OCI-LY3 (cell line): Measurements from ENCODE around the gene ARMC2.
A peak's percentile ranks its signal among the peaks of the same experiment; 100 is the strongest.

Source experiments
- H2AFZ ChIP-seq: fragments of 200-600, 300-600 bp; shearing (Covaris generic); 2 replicates; pipeline ENCODE4 v1.6.0; 2014; ENCODE audit warnings: antibody characterized with exemption, low read depth, low read length
- H3K27ac ChIP-seq: fragments of 200-600, 300-600 bp; sonication (generic); 2 replicates; pipeline ENCODE4 v1.5.1; 2014; ENCODE audit warnings: mild to moderate bottlenecking, low read length, moderate library complexity, mixed read lengths
- H3K27me3 ChIP-seq: fragments of 200-600, 300-600 bp; sonication (generic); 2 replicates; pipeline ENCODE4 v1.6.1; 2014; ENCODE audit warnings: low read depth, low read length, mixed read lengths
- H3K36me3 ChIP-seq: fragments of 200-600, 300-600 bp; sonication (generic); replicated peaks from 2 replicates; pipeline ENCODE3; 2014; ENCODE audit warnings: low read depth, low read length, mixed read lengths
- H3K4me1 ChIP-seq: fragments of 300-600, 200-600 bp; sonication (generic); 2 replicates; pipeline ENCODE4 v1.6.1; 2014; ENCODE audit warnings: low read length, mixed read lengths
- H3K4me2 ChIP-seq: fragments of 200-600, 300-600 bp; sonication (generic); 2 replicates; pipeline ENCODE4 v1.6.1; 2014; ENCODE audit warnings: low read length, mixed read lengths
- H3K4me3 ChIP-seq: fragments of 300-600, 200-600 bp; sonication (generic); 2 replicates; pipeline ENCODE4 v1.5.1; 2014; ENCODE audit warnings: antibody characterized with exemption, mild to moderate bottlenecking, low read length, moderate library complexity
- H3K79me2 ChIP-seq: fragments of 300-600, 200-600 bp; shearing (Covaris generic); 2 replicates; pipeline ENCODE4 v1.6.1; 2014; ENCODE audit warnings: mild to moderate bottlenecking, low read length, mixed read lengths
- H3K9ac ChIP-seq: fragments of 300-600, 200-600 bp; shearing (Covaris generic); 2 replicates; pipeline ENCODE4 v1.6.0; 2014; ENCODE audit warnings: mild to moderate bottlenecking, low read length, moderate library complexity
- H3K9me3 ChIP-seq: fragments of 200-600, 300-600 bp; shearing (Covaris generic); 2 replicates; pipeline ENCODE4 v1.6.1; 2014; ENCODE audit warnings: low read length, mixed read lengths; ENCODE audit not compliant: insufficient read depth
- H4K20me1 ChIP-seq: fragments of 200-600, 300-600 bp; sonication (generic); 2 replicates; pipeline ENCODE4 v1.6.1; 2016; ENCODE audit warnings: low read length, mixed read lengths; ENCODE audit not compliant: insufficient read depth
- CTCF ChIP-seq: fragments of 200-600, 300-600 bp; sonication (generic); IDR thresholded peaks from 2 replicates; pipeline ENCODE4 v1.5.1; 2014; ENCODE audit warnings: antibody characterized with exemption, low read length, low read depth
- EZH2phosphoT487 ChIP-seq: fragments of 200-600 bp; shearing (Covaris generic); IDR thresholded peaks from 2 replicates; pipeline ENCODE4 v1.6.1; 2018; ENCODE audit warnings: antibody characterized with exemption, mixed run types, low read depth

The ARMC2 gene

GRCh38 chr6:108937170-108937569 lies 88.9 kb downstream of the ARMC2 start:
- no peaks in the 10 kb centered on the region for H3K9me3 ChIP-seq
- H3K4me2 ChIP-seq, result peak overlapping the region; percentile 49
- no peak overlapping the region for H2AFZ ChIP-seq
- no peaks in the 10 kb centered on the region for H3K36me3 ChIP-seq
- no peak for TF ChIP-seq CTCF
- TF ChIP-seq EZH2phosphoT487, result no peak
- no peak overlapping the region for H3K27ac ChIP-seq
- H3K4me1 ChIP-seq, result peaks cover 7% of the 10 kb centered on the region
- H3K79me2 ChIP-seq, result no peaks in the 10 kb centered on the region
- no peak overlapping the region for H3K9ac ChIP-seq
- H3K4me3 ChIP-seq, result no peak overlapping the region
- H3K27me3 ChIP-seq, result no peaks in the 10 kb centered on the region
- H4K20me1 ChIP-seq, result no peaks in the 10 kb centered on the region

- H4K20me1 ChIP-seq, result no peaks in the 10 kb centered on the region
- no peaks in the 10 kb centered on the region for H3K79me2 ChIP-seq
- TF ChIP-seq EZH2phosphoT487, result no peak
- TF ChIP-seq CTCF, result no peak
- no peak overlapping the region for H3K9ac ChIP-seq
- H3K4me3 ChIP-seq, result no peak overlapping the region
- no peaks in the 10 kb centered on the region for H3K27me3 ChIP-seq
- H3K4me1 ChIP-seq, result peaks cover 7% of the 10 kb centered on the region
- no peak overlapping the region for H2AFZ ChIP-seq
- no peaks in the 10 kb centered on the region for H3K36me3 ChIP-seq
- H3K9me3 ChIP-seq, result no peaks in the 10 kb centered on the region
- H3K4me2 ChIP-seq, result no peak overlapping the region
- H3K27ac ChIP-seq, result no peak overlapping the region
These were observed 92.5 kb downstream of the ARMC2 start for GRCh38 chr6:108940741-108941140.

- H3K79me2 ChIP-seq, result no peaks in the 10 kb centered on the region
- no peak overlapping the region for H3K27ac ChIP-seq
- no peak overlapping the region for H3K9ac ChIP-seq
- H3K4me1 ChIP-seq, result peaks cover 7% of the 10 kb centered on the region
- H3K4me2 ChIP-seq, result no peak overlapping the region
- no peak for TF ChIP-seq CTCF
- no peak for TF ChIP-seq EZH2phosphoT487
- H3K36me3 ChIP-seq, result no peaks in the 10 kb centered on the region
- no peaks in the 10 kb centered on the region for H4K20me1 ChIP-seq
- H3K27me3 ChIP-seq, result no peaks in the 10 kb centered on the region
- H2AFZ ChIP-seq, result no peak overlapping the region
- H3K4me3 ChIP-seq, result no peak overlapping the region
- H3K9me3 ChIP-seq, result no peaks in the 10 kb centered on the region
These were observed 93.1 kb downstream of the ARMC2 start for GRCh38 chr6:108941281-108941680.

- Histone ChIP-seq H3K36me3 (no peaks in the 10 kb centered on the region), H3K4me2 (no peak overlapping the region), H3K4me3 (no peak overlapping the region), H4K20me1 (no peaks in the 10 kb centered on the region), H3K27ac (no peak overlapping the region), H3K27me3 (no peaks in the 10 kb centered on the region), H3K9ac (no peak overlapping the region), H3K79me2 (no peaks in the 10 kb centered on the region), H3K9me3 (no peaks in the 10 kb centered on the region), H2AFZ (no peak overlapping the region), H3K4me1 (peaks cover 6% of the 10 kb centered on the region)
- TF ChIP-seq CTCF, result no peak
- TF ChIP-seq EZH2phosphoT487, result no peak
These were observed 93.6 kb downstream of the ARMC2 start for GRCh38 chr6:108941859-108942258.
